Fibroblast of skin of abdomen (primary cell): ENCODE data around the gene MSL3.

Experiments
- DNase-seq: peaks from one replicate; pipeline ENCODE4 v3.0.0-alpha.2; 2013

MSL3 gene

DNA sequence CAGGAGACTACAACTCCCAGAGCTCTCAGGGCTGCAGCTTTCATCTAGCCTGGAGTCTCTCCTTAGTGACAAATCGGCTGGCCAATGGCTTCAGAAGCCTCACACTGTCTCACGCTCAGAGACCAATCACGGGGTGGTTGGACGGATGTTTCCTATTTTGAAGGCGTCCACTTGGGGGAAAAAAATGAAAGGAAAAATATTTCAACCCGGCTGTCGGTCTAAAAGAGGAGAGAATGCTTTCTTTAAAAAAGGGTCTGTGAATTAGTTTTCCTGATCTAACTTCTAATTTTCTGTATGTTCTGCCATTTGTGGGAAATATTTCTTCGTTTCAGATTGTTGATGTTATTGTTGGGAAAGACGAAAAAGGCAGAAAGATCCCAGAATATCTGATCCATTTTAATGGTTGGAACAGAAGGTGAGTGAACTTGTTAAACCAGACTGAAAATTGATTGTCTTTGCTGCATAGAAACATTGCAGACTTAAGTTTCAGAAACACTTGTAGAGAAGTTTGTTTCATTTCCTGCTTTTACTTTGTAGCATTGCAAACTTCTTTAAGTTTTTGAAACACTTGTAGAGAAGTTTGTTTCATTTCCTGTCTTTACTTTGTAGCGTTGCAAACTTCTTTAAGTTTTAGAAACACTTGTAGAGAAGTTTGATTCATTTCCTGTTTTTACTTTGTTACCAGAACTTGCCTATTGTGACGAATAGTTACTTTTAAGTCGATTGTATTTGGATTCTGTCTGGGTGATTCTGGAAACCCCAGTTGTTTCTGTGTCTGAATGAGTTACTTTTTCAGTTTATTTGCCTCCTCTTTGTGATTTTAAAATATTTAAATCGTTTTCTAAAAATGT, 1.6 kb downstream of the MSL3 start:
- DNase-seq = peak; percentile 89

DNA sequence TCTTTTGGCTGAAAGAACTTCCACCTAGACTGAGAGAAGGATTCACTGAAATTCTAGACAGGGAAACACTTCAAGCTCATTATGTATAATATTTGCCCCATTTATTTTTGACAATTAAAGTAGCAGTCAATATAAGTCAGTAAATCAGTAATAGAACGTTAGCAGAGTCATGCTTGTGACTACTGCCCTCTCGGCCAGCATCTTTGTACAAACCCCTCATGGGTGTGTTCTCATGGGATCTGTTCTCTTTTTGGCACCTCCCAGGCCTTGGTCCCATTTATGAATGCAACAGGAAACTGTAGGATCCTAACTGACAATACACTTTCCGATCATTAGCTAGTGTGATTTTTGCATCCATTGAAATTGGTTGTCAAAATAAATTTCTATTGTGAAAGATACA, 2.9 kb downstream of the MSL3 start:
- DNase-seq = no peak

DNA sequence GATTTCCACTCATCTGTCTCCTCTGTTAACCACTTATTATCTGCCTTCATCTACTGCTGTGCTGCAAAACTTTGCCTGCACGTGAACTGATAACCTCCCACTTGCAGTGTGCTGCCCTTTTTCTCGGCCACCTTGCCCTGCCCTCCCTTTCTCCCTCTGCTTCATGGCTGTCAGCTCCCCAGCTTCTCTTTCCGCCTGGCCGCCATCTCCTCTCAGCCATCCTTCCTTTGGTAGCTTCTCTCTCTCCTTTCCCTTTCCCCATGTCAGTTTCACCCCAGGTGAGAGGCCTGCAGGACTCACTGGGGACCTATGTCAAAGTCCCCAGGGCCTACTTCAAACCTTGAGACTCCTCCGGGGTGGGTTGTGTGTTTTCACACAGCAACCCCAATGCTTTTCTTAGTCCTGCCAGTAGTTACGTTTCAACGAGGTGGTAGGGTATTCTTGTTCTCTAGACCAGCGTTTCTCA, 6.6 kb downstream of the MSL3 start:
- DNase-seq = no peak

DNA sequence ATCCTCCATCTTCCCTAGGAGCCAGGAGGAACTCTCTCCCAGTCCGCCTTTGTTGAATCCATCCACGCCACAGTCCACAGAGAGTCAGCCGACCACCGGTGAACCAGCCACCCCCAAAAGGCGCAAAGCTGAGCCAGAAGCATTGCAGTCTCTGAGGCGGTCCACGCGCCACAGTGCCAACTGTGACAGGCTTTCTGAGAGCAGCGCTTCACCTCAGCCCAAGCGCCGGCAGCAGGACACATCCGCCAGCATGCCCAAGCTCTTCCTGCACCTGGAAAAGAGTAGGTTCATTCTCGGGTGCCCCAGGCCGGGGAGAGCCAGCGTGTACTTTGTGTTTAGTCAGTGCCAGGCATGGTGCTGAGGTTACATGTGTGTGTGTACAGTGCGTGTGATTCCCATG, 7.4 kb downstream of the MSL3 start:
- DNase-seq = no peak

DNA sequence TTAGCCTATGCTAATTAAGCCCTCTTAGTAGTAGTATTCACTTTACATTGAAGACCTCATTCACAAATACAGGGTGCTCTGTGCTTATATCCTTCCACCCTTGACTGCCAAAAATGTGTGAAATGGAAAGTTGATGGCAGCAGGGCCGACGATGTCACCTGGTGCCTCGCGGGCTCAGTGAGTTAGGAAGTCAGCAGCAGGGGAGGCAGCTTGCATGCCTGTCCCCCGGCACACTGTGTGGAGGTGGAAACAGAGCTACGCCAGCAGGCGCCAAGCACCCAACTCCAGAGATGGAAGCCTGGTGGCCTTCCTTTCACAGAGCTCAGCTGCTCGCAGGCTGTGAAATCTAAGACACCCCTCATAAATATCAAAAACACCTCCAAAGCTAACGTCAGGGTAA, 8.4 kb downstream of the MSL3 start:
- DNase-seq = no peak

DNA sequence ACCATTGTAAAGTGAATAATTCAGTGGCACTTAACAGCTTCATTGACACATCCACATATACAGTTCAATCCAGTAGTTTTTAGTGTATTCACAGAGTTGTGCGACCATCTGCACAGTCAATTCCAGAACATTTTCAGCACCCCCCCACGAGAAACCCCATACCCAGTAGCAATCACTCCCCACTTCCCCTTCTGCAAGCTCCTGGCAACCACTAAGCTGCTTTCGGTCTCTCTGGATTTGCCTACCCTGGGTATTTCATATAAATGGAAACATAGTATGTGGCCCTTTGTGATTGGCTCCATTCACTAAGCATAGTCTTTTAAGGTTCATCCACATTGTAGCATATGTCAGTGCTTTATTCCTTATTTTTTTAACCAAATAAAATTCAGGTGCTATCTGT, 10.0 kb downstream of the MSL3 start:
- DNase-seq = no peak

DNA sequence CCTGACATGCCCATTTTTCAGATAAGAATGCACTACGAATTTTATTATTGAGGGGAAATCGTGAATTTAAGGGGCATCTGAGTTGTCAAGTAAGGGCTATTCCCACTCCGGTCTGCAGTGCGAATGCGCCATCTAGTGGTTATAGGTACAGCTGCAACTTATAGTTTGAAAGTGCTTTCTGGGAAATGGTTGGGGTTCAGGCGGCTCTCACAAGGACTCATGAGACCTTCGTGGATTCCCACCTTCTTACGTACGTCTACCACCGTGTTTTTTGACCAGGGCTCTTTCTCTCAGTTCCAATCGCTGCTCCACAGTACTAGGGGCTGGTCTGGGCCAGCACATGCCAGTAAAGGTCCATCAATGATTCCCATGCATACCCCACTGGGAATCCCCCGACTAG, 12.3 kb downstream of the MSL3 start:
- peak; percentile 44 for DNase-seq

DNA sequence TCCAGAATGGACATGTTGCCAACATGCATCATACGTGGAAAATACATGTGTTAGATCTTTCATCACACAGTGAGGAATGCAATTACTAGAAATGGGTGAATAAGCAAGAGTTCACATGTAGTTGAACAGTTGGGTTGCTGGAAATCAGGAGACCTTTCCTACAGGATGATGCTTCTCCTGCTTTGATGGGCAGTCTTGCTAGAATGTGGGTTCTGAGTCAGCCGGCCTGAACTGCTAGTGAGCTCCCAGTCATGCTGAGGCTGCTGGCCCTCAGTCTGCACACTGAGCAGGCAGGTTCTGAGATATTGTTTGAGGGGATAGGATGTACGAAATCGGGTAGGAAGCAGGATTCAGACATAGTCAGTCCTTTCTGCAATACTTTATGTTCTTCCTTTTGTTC, 20.2 kb downstream of the MSL3 start:
- DNase-seq = peak; percentile 18

DNA sequence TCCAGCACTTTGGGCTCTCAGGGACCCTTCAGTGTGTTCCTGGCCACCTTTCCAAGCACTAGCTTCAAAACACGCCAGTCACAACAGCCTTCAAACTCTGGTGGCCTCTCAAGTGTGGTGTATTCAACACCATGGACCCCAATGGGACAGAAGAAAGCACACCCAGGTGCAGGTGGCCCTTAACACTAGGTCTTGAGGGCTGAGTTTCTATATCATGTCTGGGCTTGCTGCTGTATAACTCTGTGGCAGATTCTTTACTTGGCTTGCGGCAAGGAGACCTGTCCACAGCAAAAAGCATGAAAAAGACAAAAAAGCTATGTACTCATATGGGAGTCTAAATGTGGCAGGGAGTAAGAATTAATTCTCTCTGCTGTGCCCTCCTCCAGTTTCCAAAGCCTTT, 23.1 kb downstream of the MSL3 start:
- DNase-seq = no peak

DNA sequence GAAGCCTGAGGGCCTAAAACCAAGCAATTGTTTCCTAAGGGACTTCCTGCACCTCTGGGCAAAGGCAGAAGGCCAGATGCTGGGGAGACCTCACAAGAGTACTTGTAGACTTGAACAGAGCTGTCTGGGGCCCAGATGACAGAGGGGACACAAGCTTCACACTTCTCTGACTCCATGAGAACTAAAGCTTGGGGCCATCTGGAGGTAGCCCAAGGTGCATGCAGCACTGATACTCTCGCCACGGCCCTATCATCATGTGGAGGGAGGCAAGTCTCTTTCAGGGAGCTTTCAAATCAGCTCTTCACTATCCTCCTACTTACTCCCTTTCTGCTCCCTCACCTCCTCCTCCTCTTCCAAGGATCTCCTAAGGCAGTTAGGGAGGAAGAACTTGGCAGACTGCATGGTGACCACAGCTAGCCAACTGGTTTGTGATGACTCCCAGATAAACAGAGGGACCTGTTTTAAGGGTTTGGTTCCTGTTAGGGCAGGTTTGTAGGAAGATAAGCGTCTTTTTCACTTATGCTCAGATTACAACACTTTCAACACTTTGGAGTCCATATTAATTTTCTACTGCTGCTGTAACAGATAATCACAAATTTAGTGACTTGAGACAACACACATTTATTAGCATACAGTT, 23.8 kb downstream of the MSL3 start:
- no peak for DNase-seq

DNA sequence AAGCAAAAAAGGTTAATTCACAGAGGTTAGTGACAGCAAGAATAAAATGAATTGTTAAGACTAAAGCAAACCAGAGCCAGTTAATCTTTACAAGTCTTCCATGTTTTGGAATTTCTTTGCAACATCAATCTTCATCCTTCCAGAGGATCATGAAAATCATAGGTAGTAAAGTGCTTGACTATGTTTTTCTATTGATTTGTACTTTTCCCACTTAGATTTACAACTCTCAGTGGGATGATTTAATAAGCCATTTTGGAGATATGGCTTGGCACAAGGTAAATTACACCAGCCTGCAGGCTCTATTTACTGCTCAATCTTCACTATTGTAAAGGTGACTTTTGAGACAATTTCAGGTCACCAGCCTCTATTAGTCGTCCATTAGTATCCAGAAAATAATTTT, 26.5 kb downstream of the MSL3 start:
- DNase-seq = no peak

DNA sequence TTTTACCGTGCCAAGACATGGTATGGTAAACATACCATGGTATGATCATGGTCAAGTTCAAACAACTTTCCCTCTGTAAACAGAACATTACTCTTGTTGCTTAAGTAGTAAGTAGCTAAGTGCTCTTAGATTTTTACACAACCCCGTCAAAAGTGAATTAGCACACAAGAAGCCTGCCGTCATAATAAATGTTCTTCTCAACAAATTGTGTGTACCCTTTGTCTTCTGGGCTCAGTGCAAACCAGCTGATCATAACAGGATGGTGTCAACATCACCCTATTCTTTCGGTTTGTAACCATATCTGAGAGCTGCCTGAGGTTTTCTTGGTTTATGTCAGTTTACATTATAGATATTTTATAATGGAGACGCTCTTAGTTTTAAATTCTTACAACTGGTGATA, 28.8 kb downstream of the MSL3 start:
- DNase-seq = no peak

DNA sequence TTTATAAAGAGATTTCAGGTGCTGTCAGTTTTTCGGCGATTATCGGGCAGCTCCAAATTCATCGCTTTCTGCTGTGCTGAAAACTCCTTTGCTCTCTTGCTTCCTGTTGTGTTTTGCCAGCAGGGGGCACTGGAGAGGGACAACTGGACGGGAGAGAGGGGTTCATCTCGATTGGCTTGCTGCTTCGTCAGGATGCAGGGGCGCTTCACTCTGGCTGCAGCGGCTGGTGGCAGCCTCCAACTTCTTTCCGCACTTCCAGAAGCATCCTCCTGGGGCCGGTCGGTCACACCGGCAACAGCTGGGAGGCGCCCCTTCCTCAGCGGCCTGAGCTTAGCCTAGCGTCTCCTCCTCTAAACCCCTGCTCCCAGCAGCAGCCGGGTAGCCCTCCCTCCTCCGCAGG, 29.5 kb downstream of the MSL3 start:
- peak; percentile 55 for DNase-seq

DNA sequence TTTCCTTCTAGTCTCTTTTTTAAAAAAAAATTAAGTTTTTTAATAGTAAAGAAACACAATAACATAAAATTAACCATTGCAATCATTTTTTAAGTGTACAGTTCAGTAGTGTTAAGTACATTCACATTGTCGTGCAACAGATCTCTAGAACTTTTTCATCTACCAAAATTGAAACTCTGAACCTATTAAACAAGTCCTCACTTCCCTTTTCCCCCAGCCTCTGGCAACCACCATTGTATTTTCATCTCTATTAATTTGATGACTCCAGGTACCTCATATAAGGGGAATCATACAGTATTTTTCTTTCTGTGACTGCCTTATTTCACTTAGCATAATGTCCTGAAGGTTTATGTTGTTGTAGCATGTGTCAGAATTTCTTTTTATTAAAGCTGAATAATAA, 31.8 kb downstream of the MSL3 start:
- DNase-seq = no peak

DNA sequence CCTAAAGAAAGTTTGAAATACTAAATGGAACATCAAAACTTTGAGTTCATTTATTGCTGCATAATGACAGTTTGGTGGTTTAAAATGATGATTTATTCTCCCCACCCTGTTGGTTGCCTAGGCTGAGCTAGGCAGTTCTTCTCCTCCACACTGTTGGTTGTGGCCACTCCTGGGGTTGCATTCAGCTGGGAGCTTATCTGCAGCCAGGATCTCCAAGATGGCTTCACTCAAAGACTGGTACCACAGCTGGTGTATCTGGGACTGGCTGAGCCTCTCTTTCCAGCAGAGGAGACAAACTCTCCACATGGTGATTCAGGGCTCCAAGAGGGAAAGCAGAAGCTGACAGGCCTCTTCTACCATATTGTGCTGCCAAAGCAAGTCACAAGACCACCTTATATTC, 33.1 kb downstream of the MSL3 start:
- no peak for DNase-seq

DNA sequence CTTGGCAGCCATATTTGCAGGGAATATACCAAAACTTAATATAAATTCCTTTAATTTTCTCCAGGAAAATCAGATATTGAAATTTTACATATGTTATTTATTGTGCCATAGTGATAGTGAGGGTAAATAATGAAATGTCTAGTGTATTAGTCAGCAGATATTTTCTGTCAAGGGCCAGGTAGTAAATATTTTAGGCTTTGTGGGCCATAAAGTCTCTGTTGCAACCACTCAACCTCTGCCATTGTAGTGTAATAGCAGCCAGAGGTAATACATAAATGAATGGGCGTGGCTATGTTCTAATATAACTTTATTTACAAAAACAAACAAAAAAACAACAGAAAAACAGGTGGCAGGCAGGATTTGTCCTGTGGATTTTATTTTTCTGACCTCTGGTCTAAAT, 33.5 kb downstream of the MSL3 start:
- DNase-seq = no peak

DNA sequence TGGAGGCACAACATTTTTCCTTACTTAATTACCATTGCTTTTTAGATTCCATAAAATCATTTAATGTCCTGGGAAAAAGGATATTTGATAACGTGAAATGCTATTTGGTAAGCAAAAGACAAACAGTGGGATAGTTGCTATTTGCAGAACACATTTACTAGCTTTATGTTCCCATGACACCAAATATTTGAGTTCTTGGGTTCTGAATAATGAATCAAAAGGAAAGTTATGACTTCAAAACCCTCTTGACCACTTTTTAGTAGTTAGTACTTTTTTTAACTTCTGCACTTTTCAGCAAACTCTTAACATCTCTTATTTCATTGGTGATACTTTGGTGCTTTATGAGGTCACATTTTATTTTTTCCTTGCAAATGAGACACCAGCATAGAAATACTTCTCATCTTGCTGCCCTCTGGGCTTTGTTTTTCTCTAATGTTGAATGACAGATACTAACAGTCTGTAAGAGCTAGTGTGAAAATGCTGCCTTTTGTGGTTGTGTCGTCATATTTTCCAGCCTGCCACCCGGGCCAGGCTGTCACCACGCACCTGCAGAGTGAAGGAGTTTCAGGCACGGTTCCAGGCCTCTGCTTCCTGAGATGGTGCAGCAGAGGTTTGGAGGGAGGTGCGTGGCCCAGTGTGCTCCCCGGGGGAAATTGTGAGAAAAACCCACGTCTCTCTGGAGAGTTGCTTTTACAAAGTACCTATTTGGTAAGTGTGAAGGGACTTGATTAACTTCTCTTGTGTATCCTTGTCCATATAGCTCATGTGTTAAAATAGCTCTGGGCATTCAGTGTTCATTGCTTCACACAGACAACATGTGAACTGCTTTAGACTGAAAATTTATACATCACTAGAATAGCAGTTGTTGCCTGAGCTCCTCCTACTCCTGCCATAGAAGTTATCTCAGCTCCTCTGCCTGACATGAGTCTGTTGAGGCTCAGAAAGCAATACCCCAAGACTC, 34.7 kb downstream of the MSL3 start:
- DNase-seq = no peak

DNA sequence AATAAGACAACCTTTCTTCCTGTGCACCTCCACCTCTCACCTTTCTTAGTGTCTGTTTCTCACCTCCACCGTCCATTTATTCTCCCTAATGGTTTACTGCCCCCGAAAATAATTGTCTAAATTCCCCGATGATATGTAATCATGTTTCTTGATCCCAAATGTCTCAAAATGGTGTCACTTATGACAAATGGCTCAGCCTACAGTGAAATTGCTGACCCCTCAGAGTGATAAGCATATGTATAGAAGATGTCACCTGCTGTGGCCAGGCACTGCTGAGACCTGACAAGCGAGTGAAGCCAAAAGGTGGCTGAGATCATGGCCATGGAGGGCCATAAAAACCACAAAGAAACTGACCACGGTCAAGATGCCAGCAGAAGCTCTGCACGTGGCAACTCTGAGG, 35.7 kb downstream of the MSL3 start:
- no peak for DNase-seq

DNA sequence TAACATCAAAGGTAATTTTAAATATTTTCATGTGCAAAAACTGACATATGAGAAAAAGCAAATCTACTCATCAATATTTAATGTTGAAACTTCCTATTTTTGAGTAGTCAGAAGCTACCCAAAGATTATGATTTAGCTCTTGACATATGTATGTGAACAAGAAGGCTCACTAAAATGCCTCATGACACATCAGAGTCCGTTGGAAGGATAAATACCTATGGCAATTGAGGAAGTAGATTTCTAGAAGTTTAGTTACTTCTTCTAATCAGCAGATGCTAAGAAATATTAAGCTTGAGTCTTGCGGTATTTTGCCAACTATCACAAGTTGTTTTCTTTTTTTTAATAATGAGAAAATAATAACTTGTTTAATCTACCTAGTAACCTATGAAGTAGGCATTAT, 55.3 kb downstream of the MSL3 start:
- no peak for DNase-seq
